CD14-positive monocyte (primary cell): Measurements from ENCODE around the gene INCENP. TPM values are rescaled to one million over a fixed set of nuclear protein-coding genes. Genes with fewer than 3 reads are reported as not detected.

Experiments
- DNase-seq, 3 donors: peaks; one replicate each; pipeline ENCODE4 v3.0.0-alpha.2; 2011 to 2022
- H2AFZ ChIP-seq: 2 replicates; pipeline ENCODE4 v1.6.0; 2012; ENCODE audit warnings: mild to moderate bottlenecking, low read depth, low read length, inconsistent platforms; ENCODE audit not compliant: insufficient read depth, poor library complexity, severe bottlenecking
- H3K27ac ChIP-seq, 2 donors: 1 replicate in 1 of 2; 2 replicates in 1 of 2; pipeline ENCODE4 v1.5.1; 2012 to 2013; ENCODE audit warnings: low read length in 2 of 2, control low read depth in 1 of 2, inconsistent platforms in 1 of 2, low read depth in 1 of 2, mild to moderate bottlenecking in 1 of 2
- H3K27me3 ChIP-seq, 2 donors: one replicate each; pipeline versions ENCODE4 v1.6.0 to v1.6.1; 2011 to 2013; ENCODE audit warnings: low read length in 2 of 2; ENCODE audit not compliant: control insufficient read depth in 2 of 2, insufficient read depth in 2 of 2
- H3K36me3 ChIP-seq, 2 donors: replicated peaks in 1 of 2; 1 replicate in 1 of 2; 2 replicates in 1 of 2; pipeline versions ENCODE4 v1.5.1 to v1.6.1; 2012 to 2013; ENCODE audit warnings: low read length in 2 of 2, control low read depth in 1 of 2, inconsistent platforms in 1 of 2, mild to moderate bottlenecking in 1 of 2; ENCODE audit not compliant: insufficient read depth in 2 of 2, control insufficient read depth in 1 of 2
- H3K4me1 ChIP-seq, 2 donors: 1 replicate in 1 of 2; 2 replicates in 1 of 2; pipeline versions ENCODE4 v1.5.1 to v1.6.1; 2012 to 2013; ENCODE audit warnings: low read length in 2 of 2, control low read depth in 1 of 2, inconsistent platforms in 1 of 2, mild to moderate bottlenecking in 1 of 2, moderate library complexity in 1 of 2; ENCODE audit not compliant: insufficient read depth in 2 of 2, control insufficient read depth in 1 of 2
- H3K4me2 ChIP-seq: replicated peaks from 2 replicates; pipeline ENCODE3; 2012; ENCODE audit warnings: low read length, moderate library complexity, mild to moderate bottlenecking; ENCODE audit not compliant: poor library complexity, severe bottlenecking; ENCODE audit errors: extremely low read depth
- H3K4me3 ChIP-seq, 3 experiments: fragments of 200-600 bp in 1 of 3; sonication (generic) in 1 of 3; replicated peaks in 1 of 3; 1 replicate in 2 of 3; 2 replicates in 1 of 3; pipeline ENCODE4 v1.5.1; 2011 to 2013; ENCODE audit warnings: low read length in 3 of 3, mild to moderate bottlenecking in 3 of 3, control low read depth in 2 of 3, low read depth in 2 of 3, inconsistent platforms in 1 of 3, moderate library complexity in 1 of 3
- H3K79me2 ChIP-seq: 2 replicates; pipeline ENCODE4 v1.6.0; 2012; ENCODE audit warnings: mild to moderate bottlenecking, control low read depth, inconsistent platforms, low read length, moderate library complexity; ENCODE audit not compliant: insufficient read depth
- H3K9ac ChIP-seq: 2 replicates; pipeline ENCODE4 v1.6.0; 2017; ENCODE audit warnings: low read length, mild to moderate bottlenecking; ENCODE audit not compliant: insufficient read depth, poor library complexity, severe bottlenecking
- H3K9me3 ChIP-seq, 2 donors: replicated peaks in 1 of 2; 1 replicate in 1 of 2; 2 replicates in 1 of 2; pipeline versions ENCODE4 v1.5.1 to v1.6.1; 2012 to 2013; ENCODE audit warnings: low read length in 2 of 2, control low read depth in 1 of 2; ENCODE audit not compliant: control insufficient read depth in 1 of 2, insufficient read depth in 1 of 2
- H4K20me1 ChIP-seq: 2 replicates; pipeline ENCODE4 v1.6.0; 2012; ENCODE audit warnings: mild to moderate bottlenecking, low read length, control low read depth, moderate library complexity; ENCODE audit not compliant: insufficient read depth
- H3K27ac Mint-ChIP-seq, 7 donors: one replicate each; pipeline ENCODE4 v1.8.0; 2020; ENCODE audit warnings: mild to moderate bottlenecking in 7 of 7, mixed read lengths in 7 of 7, moderate library complexity in 6 of 7, inconsistent platforms in 2 of 7
- H3K27me3 Mint-ChIP-seq, 3 donors: one replicate each; pipeline ENCODE4 v1.8.0; 2021 to 2022; ENCODE audit warnings: low read depth in 3 of 3, mild to moderate bottlenecking in 3 of 3, mixed read lengths in 3 of 3, moderate library complexity in 3 of 3, inconsistent platforms in 1 of 3
- H3K36me3 Mint-ChIP-seq, 2 donors: one replicate each; pipeline ENCODE4 v1.8.0; 2020; ENCODE audit warnings: mixed read lengths in 2 of 2, inconsistent platforms in 1 of 2, mild to moderate bottlenecking in 1 of 2
- H3K4me1 Mint-ChIP-seq: one replicate; pipeline ENCODE4 v1.8.0; 2020; ENCODE audit warnings: mild to moderate bottlenecking, mixed read lengths
- H3K4me3 Mint-ChIP-seq, 2 donors: one replicate each; pipeline ENCODE4 v1.8.0; 2020; ENCODE audit warnings: mild to moderate bottlenecking in 2 of 2, mixed read lengths in 2 of 2, moderate library complexity in 1 of 2
- H3K9me3 Mint-ChIP-seq, 7 donors: one replicate each; pipeline ENCODE4 v1.8.0; 2020 to 2022; ENCODE audit warnings: mixed read lengths in 7 of 7, mild to moderate bottlenecking in 6 of 7, moderate library complexity in 6 of 7, inconsistent platforms in 2 of 7
- WGBS: methylation state at CpG from one replicate; pipeline ENCODE4 v1.1.5; 2013; ENCODE audit warnings: missing lambda C conversion rate; ENCODE audit not compliant: insufficient coverage; 5-methylcytosine and 5-hydroxymethylcytosine counted together
- intact Hi-C, 2 donors: fragments of 100-400 bp; cut with micrococcal nuclease; formaldehyde crosslinking; loops; one replicate each; pipeline versions ENCODE4 v1.15.0 to v1.15.1; 2023
- polyA plus RNA-seq, 3 donors: library from polyadenylated mRNA; depleted of rRNA in 1 of 3; unstranded in 2 of 3; stranded (reverse) in 1 of 3; fragments of 300-500 nt in 2 of 3; fragments of >200 nt in 1 of 3; fragmentation: Illumina TruSeq in 2 of 3; gene quantifications; 1 replicate in 2 of 3; 2 replicates in 1 of 3; pipeline ENCODE4 v1.2.3, GENCODE V29; 2012 to 2021
- TF ChIP-seq, protein P1 (sequence below): fragments of 200-600 bp; IDR thresholded peaks from one replicate; pipeline ENCODE4 v1.8.0; 2022; ENCODE audit warnings: antibody characterized with exemption, mild to moderate bottlenecking

Gene INCENP
- polyA plus RNA-seq, 3 donors: 0.75 to 7.0 (median 1.0) TPM

DNA sequence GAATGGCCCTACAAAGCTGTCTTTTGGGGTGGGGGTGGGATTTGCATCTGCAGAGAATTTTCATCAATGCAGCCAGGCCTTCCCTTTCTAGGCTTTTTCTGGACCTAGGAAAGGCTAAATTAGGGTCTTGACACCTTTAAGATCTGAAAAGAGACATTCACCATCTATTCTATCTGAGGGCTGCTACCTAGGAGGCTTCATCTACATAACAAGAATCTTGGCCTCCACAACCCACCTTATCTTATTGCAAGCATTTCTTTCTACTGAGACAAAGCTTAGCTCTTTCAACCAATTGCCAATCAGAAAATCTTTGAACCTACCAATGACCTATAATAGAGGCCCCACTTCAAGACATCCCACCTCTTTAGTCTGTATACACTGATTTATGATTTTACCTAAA is 20.7 kb upstream of the INCENP start:
- H3K27me3 Mint-ChIP-seq: peaks cover 0 to 5% (median 2%) of the 10 kb centered on the region in 3 donors
- no peak overlapping the region for H3K4me3 Mint-ChIP-seq
- H3K9me3 ChIP-seq: peaks cover 0 to 8% of the 10 kb centered on the region in 2 donors
- no peak overlapping the region for H3K27ac Mint-ChIP-seq
- H3K9ac ChIP-seq: no peak overlapping the region
- H3K36me3 Mint-ChIP-seq: peaks cover 0 to 2% of the 10 kb centered on the region in 2 donors
- intact Hi-C loops: no loop called here
- TF ChIP-seq, protein P1, sequence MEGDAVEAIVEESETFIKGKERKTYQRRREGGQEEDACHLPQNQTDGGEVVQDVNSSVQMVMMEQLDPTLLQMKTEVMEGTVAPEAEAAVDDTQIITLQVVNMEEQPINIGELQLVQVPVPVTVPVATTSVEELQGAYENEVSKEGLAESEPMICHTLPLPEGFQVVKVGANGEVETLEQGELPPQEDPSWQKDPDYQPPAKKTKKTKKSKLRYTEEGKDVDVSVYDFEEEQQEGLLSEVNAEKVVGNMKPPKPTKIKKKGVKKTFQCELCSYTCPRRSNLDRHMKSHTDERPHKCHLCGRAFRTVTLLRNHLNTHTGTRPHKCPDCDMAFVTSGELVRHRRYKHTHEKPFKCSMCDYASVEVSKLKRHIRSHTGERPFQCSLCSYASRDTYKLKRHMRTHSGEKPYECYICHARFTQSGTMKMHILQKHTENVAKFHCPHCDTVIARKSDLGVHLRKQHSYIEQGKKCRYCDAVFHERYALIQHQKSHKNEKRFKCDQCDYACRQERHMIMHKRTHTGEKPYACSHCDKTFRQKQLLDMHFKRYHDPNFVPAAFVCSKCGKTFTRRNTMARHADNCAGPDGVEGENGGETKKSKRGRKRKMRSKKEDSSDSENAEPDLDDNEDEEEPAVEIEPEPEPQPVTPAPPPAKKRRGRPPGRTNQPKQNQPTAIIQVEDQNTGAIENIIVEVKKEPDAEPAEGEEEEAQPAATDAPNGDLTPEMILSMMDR: no peak
- no peak overlapping the region for H3K27ac ChIP-seq
- no peak overlapping the region for H3K4me2 ChIP-seq
- no peaks in the 10 kb centered on the region for H3K27me3 ChIP-seq
- peaks cover 12% of the 10 kb centered on the region in 2 donors for H3K4me1 ChIP-seq
- peaks cover 10% of the 10 kb centered on the region for H3K4me1 Mint-ChIP-seq
- H3K9me3 Mint-ChIP-seq: peaks cover 7 to 13% (median 9%) of the 10 kb centered on the region in 7 donors
- H3K36me3 ChIP-seq: no peaks in the 10 kb centered on the region
- no peak overlapping the region for H3K4me3 ChIP-seq
- H3K79me2 ChIP-seq: no peaks in the 10 kb centered on the region
- DNase-seq: no peak
- H2AFZ ChIP-seq: no peak overlapping the region
- H4K20me1 ChIP-seq: no peaks in the 10 kb centered on the region

GRCh38 chr11:62103986-62104385 is 19.8 kb upstream of the INCENP start:
- H3K27me3 Mint-ChIP-seq: peaks cover 0 to 5% (median 2%) of the 10 kb centered on the region in 3 donors
- no peak overlapping the region for H3K4me3 Mint-ChIP-seq
- peaks cover 0 to 2% of the 10 kb centered on the region in 2 donors for H3K36me3 Mint-ChIP-seq
- WGBS: no CpG with 5 or more reads among the region's 3 CpGs
- H3K4me2 ChIP-seq: no peak overlapping the region
- no peak overlapping the region for H3K27ac Mint-ChIP-seq
- H3K79me2 ChIP-seq: no peaks in the 10 kb centered on the region
- peaks cover 7 to 13% (median 9%) of the 10 kb centered on the region in 7 donors for H3K9me3 Mint-ChIP-seq
- H3K9me3 ChIP-seq: peaks cover 0 to 8% of the 10 kb centered on the region in 2 donors
- DNase-seq: no peak
- H3K4me1 Mint-ChIP-seq: peaks cover 10% of the 10 kb centered on the region
- peaks cover 12% of the 10 kb centered on the region in 2 donors for H3K4me1 ChIP-seq
- no peak overlapping the region for H3K27ac ChIP-seq
- H3K9ac ChIP-seq: no peak overlapping the region
- H2AFZ ChIP-seq: no peak overlapping the region
- TF ChIP-seq, protein P1: no peak
- no peaks in the 10 kb centered on the region for H3K27me3 ChIP-seq
- no peak overlapping the region for H3K4me3 ChIP-seq
- no peaks in the 10 kb centered on the region for H4K20me1 ChIP-seq
- H3K36me3 ChIP-seq: no peaks in the 10 kb centered on the region
- intact Hi-C loops: no loop called here
